HepG2 (cell line): ENCODE measurements around the gene MTRFR. TPM values are rescaled to one million over a fixed set of nuclear protein-coding genes. Genes with fewer than 3 reads are reported as not detected.
A peak's percentile ranks its signal among the peaks of the same experiment; 100 is the strongest.

Experiments used
- CREM ChIP-seq, 2 experiments: sonication (generic) in 1 of 2; formaldehyde crosslinking in 1 of 2; IDR thresholded peaks; 2 replicates each; pipeline versions ENCODE4 v1.4.0 to v1.6.1; 2016 to 2020; ENCODE audit warnings: antibody characterized with exemption in 1 of 2, mild to moderate bottlenecking in 1 of 2, missing genetic modification reagents in 1 of 2
- KLF6 ChIP-seq: IDR thresholded peaks from 2 replicates; pipeline ENCODE4 v1.8.0; 2016; ENCODE audit warnings: missing biosample characterization, missing genetic modification reagents
- NPAS2 ChIP-seq: sonication (generic); formaldehyde crosslinking; IDR thresholded peaks from 2 replicates; pipeline ENCODE4 v1.8.0; 2022; ENCODE audit warnings: mild to moderate bottlenecking, missing genetic modification reagents, borderline replicate concordance
- POLR2AphosphoS5 ChIP-seq: IDR thresholded peaks from 2 replicates; pipeline ENCODE4 v1.6.1; 2012; ENCODE audit warnings: low read depth, low read length
- RAD21 ChIP-seq: fragments of 450-650 bp; formaldehyde crosslinking; IDR thresholded peaks from 2 replicates; pipeline ENCODE4 v1.5.0; 2020; ENCODE audit warnings: mild to moderate bottlenecking
- TAF15 ChIP-seq: fragments of 200-400 bp; formaldehyde crosslinking; IDR thresholded peaks from one replicate; pipeline ENCODE4 v1.6.1; 2018; ENCODE audit warnings: mild to moderate bottlenecking, low read depth, low read length; ENCODE audit not compliant: poor library complexity, severe bottlenecking
- ZBTB21 ChIP-seq: sonication (generic); formaldehyde crosslinking; IDR thresholded peaks from 2 replicates; pipeline ENCODE4 v1.4.0; 2020; ENCODE audit warnings: missing genetic modification reagents
- ZNF34 ChIP-seq: sonication (generic); formaldehyde crosslinking; IDR thresholded peaks from 2 replicates; pipeline ENCODE4 v1.4.0; 2020; ENCODE audit warnings: mild to moderate bottlenecking, missing genetic modification reagents, borderline replicate concordance
- ZNF709 ChIP-seq: sonication (generic); formaldehyde crosslinking; IDR thresholded peaks from 2 replicates; pipeline ENCODE4 v1.5.0; 2020; ENCODE audit warnings: mild to moderate bottlenecking, missing genetic modification reagents
- polyA plus RNA-seq, 8 experiments: library from polyadenylated mRNA; depleted of rRNA in 3 of 8; stranded (reverse) in 7 of 8; unstranded in 1 of 8; fragments of >200 nt; fragmentation: Illumina TruSeq in 4 of 8; extraction: Trizol in 4 of 8; gene quantifications; 2 replicates each; pipeline versions ENCODE4 v1.2.1 to v1.2.3, GENCODE V29; 2011 to 2016; ENCODE audit warnings: low read depth in 4 of 8, missing spikeins in 1 of 8, mixed read lengths in 1 of 8; ENCODE audit not compliant: insufficient read depth in 1 of 8
- total RNA-seq, 5 experiments: library from RNA; depleted of rRNA; stranded (reverse); fragments of >200 nt; fragmentation: Illumina TruSeq; extraction: Trizol; gene quantifications; 2 replicates each; pipeline ENCODE4 v1.2.3, GENCODE V29; 2016; ENCODE audit warnings: low read depth in 1 of 5
- TF ChIP-seq, protein P1 (sequence below): sonication (generic); formaldehyde crosslinking; IDR thresholded peaks from 2 replicates; pipeline ENCODE4 v1.9.0; 2021; ENCODE audit warnings: missing genetic modification reagents, borderline replicate concordance
- TF ChIP-seq, protein P2 (sequence below), 2 experiments: IDR thresholded peaks; 2 replicates each; pipeline ENCODE4 v1.6.1; 2011 to 2012; ENCODE audit warnings: low read length in 2 of 2, borderline replicate concordance in 1 of 2, low read depth in 1 of 2, mild to moderate bottlenecking in 1 of 2, moderate library complexity in 1 of 2
- TF ChIP-seq, protein P3 (sequence below): sonication (generic); formaldehyde crosslinking; IDR thresholded peaks from 2 replicates; pipeline ENCODE4 v1.4.0; 2020; ENCODE audit warnings: missing genetic modification reagents
- TF ChIP-seq, protein P4 (sequence below): sonication (generic); formaldehyde crosslinking; IDR thresholded peaks from 2 replicates; pipeline ENCODE4 v1.4.0; 2020; ENCODE audit warnings: mild to moderate bottlenecking, missing genetic modification reagents

Gene MTRFR
- total and polyA plus RNA-seq, 2 of the 13 experiments (the other 11 are each of a cell fraction or from before 2014, with no cell fraction given), result 7.1 to 9.9 TPM

DNA sequence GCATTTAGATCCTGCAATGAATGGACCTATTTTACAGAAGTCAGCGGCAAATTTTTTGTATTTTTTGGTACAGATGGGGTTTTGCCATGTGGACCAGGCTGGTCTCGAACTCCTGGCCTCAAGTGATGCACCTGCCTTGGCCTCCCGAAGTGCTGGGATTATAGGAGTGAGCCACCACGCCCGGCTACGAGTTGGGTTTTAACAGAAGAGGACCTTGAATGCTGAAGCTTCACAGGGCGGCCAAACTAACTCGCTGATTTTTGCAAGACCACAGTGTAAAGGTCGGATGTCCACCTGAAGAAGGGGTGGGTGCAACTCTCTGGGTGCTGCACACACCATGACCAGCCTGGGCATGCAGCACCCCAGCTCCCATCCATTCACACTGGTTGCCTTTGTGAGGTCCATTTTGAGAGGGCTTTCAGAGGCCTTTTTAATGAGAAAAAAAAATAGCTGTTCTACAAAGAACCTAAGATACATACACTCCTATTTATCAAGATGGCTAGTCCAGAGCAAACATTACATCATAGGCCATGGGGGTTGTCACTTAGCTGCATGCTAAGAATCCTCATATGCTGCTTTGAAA is 60.0 kb downstream of the MTRFR start (continued):
- TF ChIP-seq, protein P1, sequence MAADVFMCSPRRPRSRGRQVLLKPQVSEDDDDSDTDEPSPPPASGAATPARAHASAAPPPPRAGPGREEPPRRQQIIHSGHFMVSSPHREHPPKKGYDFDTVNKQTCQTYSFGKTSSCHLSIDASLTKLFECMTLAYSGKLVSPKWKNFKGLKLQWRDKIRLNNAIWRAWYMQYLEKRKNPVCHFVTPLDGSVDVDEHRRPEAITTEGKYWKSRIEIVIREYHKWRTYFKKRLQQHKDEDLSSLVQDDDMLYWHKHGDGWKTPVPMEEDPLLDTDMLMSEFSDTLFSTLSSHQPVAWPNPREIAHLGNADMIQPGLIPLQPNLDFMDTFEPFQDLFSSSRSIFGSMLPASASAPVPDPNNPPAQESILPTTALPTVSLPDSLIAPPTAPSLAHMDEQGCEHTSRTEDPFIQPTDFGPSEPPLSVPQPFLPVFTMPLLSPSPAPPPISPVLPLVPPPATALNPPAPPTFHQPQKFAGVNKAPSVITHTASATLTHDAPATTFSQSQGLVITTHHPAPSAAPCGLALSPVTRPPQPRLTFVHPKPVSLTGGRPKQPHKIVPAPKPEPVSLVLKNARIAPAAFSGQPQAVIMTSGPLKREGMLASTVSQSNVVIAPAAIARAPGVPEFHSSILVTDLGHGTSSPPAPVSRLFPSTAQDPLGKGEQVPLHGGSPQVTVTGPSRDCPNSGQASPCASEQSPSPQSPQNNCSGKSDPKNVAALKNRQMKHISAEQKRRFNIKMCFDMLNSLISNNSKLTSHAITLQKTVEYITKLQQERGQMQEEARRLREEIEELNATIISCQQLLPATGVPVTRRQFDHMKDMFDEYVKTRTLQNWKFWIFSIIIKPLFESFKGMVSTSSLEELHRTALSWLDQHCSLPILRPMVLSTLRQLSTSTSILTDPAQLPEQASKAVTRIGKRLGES (CRISPR knock-in tag), result no peak
- TF ChIP-seq ZNF709 (CRISPR knock-in tag), result no peak
- TF ChIP-seq, protein P2, sequence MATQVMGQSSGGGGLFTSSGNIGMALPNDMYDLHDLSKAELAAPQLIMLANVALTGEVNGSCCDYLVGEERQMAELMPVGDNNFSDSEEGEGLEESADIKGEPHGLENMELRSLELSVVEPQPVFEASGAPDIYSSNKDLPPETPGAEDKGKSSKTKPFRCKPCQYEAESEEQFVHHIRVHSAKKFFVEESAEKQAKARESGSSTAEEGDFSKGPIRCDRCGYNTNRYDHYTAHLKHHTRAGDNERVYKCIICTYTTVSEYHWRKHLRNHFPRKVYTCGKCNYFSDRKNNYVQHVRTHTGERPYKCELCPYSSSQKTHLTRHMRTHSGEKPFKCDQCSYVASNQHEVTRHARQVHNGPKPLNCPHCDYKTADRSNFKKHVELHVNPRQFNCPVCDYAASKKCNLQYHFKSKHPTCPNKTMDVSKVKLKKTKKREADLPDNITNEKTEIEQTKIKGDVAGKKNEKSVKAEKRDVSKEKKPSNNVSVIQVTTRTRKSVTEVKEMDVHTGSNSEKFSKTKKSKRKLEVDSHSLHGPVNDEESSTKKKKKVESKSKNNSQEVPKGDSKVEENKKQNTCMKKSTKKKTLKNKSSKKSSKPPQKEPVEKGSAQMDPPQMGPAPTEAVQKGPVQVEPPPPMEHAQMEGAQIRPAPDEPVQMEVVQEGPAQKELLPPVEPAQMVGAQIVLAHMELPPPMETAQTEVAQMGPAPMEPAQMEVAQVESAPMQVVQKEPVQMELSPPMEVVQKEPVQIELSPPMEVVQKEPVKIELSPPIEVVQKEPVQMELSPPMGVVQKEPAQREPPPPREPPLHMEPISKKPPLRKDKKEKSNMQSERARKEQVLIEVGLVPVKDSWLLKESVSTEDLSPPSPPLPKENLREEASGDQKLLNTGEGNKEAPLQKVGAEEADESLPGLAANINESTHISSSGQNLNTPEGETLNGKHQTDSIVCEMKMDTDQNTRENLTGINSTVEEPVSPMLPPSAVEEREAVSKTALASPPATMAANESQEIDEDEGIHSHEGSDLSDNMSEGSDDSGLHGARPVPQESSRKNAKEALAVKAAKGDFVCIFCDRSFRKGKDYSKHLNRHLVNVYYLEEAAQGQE (IDR thresholded peaks at IDR 0.05; ENCODE audit: borderline replicate concordance in 1 of 2, low read depth in 1 of 2, low read length in 2 of 2), result no peak
- no peak for TF ChIP-seq RAD21 (CRISPR knock-in tag)
- TF ChIP-seq ZNF34 (CRISPR knock-in tag), result no peak
- TF ChIP-seq, protein P3, sequence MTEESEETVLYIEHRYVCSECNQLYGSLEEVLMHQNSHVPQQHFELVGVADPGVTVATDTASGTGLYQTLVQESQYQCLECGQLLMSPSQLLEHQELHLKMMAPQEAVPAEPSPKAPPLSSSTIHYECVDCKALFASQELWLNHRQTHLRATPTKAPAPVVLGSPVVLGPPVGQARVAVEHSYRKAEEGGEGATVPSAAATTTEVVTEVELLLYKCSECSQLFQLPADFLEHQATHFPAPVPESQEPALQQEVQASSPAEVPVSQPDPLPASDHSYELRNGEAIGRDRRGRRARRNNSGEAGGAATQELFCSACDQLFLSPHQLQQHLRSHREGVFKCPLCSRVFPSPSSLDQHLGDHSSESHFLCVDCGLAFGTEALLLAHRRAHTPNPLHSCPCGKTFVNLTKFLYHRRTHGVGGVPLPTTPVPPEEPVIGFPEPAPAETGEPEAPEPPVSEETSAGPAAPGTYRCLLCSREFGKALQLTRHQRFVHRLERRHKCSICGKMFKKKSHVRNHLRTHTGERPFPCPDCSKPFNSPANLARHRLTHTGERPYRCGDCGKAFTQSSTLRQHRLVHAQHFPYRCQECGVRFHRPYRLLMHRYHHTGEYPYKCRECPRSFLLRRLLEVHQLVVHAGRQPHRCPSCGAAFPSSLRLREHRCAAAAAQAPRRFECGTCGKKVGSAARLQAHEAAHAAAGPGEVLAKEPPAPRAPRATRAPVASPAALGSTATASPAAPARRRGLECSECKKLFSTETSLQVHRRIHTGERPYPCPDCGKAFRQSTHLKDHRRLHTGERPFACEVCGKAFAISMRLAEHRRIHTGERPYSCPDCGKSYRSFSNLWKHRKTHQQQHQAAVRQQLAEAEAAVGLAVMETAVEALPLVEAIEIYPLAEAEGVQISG (CRISPR knock-in tag), result peak; percentile 51; the same call in 1 of the 2 replicates
- no peak for TF ChIP-seq KLF6 (CRISPR knock-in tag)
- peak; percentile 47 for TF ChIP-seq CREM (IDR thresholded peaks at IDR 0.05)
- no peak for TF ChIP-seq CREM (CRISPR knock-in tag; IDR thresholded peaks at IDR 0.05)
- TF ChIP-seq ZBTB21 (CRISPR knock-in tag), result no peak
- TF ChIP-seq POLR2AphosphoS5, result no peak
- TF ChIP-seq TAF15, result no peak
- no peak for TF ChIP-seq NPAS2 (CRISPR knock-in tag)
- TF ChIP-seq, protein P4, sequence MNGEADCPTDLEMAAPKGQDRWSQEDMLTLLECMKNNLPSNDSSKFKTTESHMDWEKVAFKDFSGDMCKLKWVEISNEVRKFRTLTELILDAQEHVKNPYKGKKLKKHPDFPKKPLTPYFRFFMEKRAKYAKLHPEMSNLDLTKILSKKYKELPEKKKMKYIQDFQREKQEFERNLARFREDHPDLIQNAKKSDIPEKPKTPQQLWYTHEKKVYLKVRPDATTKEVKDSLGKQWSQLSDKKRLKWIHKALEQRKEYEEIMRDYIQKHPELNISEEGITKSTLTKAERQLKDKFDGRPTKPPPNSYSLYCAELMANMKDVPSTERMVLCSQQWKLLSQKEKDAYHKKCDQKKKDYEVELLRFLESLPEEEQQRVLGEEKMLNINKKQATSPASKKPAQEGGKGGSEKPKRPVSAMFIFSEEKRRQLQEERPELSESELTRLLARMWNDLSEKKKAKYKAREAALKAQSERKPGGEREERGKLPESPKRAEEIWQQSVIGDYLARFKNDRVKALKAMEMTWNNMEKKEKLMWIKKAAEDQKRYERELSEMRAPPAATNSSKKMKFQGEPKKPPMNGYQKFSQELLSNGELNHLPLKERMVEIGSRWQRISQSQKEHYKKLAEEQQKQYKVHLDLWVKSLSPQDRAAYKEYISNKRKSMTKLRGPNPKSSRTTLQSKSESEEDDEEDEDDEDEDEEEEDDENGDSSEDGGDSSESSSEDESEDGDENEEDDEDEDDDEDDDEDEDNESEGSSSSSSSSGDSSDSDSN (CRISPR knock-in tag), result peak; percentile 30
